Caco-2 (cell line): ENCODE data around the gene AGBL2. TPM values are rescaled to one million over a fixed set of nuclear protein-coding genes. Genes with fewer than 3 reads are reported as not detected.

ENCODE experiments used
- BruUV-seq: library from RNA; stranded (reverse); fragments of 400-500 nt; replicated peaks from 2 replicates; lab custom pipeline; 2021; lab: Mats Ljungman, UMichigan
- CTCF ChIA-PET: fragments of 300-600 bp; sonication (Branson Sonifier 250); formaldehyde crosslinking; loops from one replicate; lab custom pipeline; 2022; ENCODE audit warnings: antibody characterized with exemption; lab: Charles Lee
- POLR2A ChIA-PET: fragments of 300-600 bp; sonication (Branson Sonifier 250); formaldehyde crosslinking; loops from one replicate; lab custom pipeline; 2022; ENCODE audit warnings: antibody characterized with exemption; lab: Charles Lee
- DNase-seq, 2 experiments: peaks; one replicate each; pipeline versions ENCODE4 v3.0.0 to v3.0.0-alpha.2; 2020 to 2022
- H3K27me3 ChIP-seq: replicated peaks from 2 replicates; pipeline ENCODE4 v1.6.0; 2011; ENCODE audit warnings: low read length; ENCODE audit not compliant: control insufficient read depth, insufficient read depth
- H3K36me3 ChIP-seq: 2 replicates; pipeline ENCODE4 v1.5.1; 2011; ENCODE audit warnings: low read length; ENCODE audit not compliant: control insufficient read depth, insufficient read depth
- H3K4me1 ChIP-seq: fragments of 250-450 bp; sonication (Bioruptor Pico); 2 replicates; pipeline ENCODE4 v1.5.1; 2020; ENCODE audit warnings: mild to moderate bottlenecking
- H3K4me3 ChIP-seq: 2 replicates; pipeline ENCODE4 v1.5.1; 2011; ENCODE audit warnings: low read depth, mild to moderate bottlenecking, control low read depth, low read length
- H3K9me3 ChIP-seq: fragments of 250-450 bp; sonication (Bioruptor Pico); 2 replicates; pipeline ENCODE4 v1.5.1; 2020; ENCODE audit warnings: mild to moderate bottlenecking, moderate library complexity
- H3K27ac Mint-ChIP-seq: one replicate; pipeline ENCODE4 v1.8.0; 2022; ENCODE audit warnings: mixed read lengths; ENCODE audit not compliant: unreplicated experiment
- H3K27me3 Mint-ChIP-seq: one replicate; pipeline ENCODE4 v1.8.0; 2022; ENCODE audit warnings: mixed read lengths; ENCODE audit not compliant: insufficient read depth, unreplicated experiment
- H3K36me3 Mint-ChIP-seq: one replicate; pipeline ENCODE4 v1.8.0; 2022; ENCODE audit warnings: mild to moderate bottlenecking, mixed read lengths; ENCODE audit not compliant: insufficient read depth, unreplicated experiment
- H3K4me1 Mint-ChIP-seq: one replicate; pipeline ENCODE4 v1.8.0; 2022; ENCODE audit warnings: low read depth, mixed read lengths; ENCODE audit not compliant: unreplicated experiment
- H3K4me3 Mint-ChIP-seq: one replicate; pipeline ENCODE4 v1.8.0; 2022; ENCODE audit warnings: mild to moderate bottlenecking, moderate library complexity, mixed read lengths; ENCODE audit not compliant: unreplicated experiment
- H3K9me3 Mint-ChIP-seq: one replicate; pipeline ENCODE4 v1.8.0; 2022; ENCODE audit warnings: mixed read lengths; ENCODE audit not compliant: unreplicated experiment
- CTCF ChIP-seq, 2 experiments: fragments of 200-600 bp in 1 of 2; IDR thresholded peaks; 1 replicate in 1 of 2; 2 replicates in 1 of 2; pipeline versions ENCODE4 v1.5.1 to v1.8.0; 2011 to 2022; ENCODE audit warnings: antibody characterized with exemption in 1 of 2, control low read depth in 1 of 2, inconsistent platforms in 1 of 2, low read depth in 1 of 2, low read length in 1 of 2, mild to moderate bottlenecking in 1 of 2, moderate library complexity in 1 of 2; ENCODE audit not compliant: insufficient read depth in 1 of 2, severe bottlenecking in 1 of 2, unreplicated experiment in 1 of 2
- intact Hi-C: fragments of 100-400 bp; cut with micrococcal nuclease; formaldehyde crosslinking; loops from one replicate; pipeline ENCODE4 v1.10.0; 2022; ENCODE audit not compliant: unreplicated experiment
- total RNA-seq: library from RNA; stranded (reverse); gene quantifications from 2 replicates; pipeline ENCODE4 v1.2.3, GENCODE V29; 2022

Gene AGBL2
- total RNA-seq, 1 experiment from 2014 or later = 2.9 TPM

DNA sequence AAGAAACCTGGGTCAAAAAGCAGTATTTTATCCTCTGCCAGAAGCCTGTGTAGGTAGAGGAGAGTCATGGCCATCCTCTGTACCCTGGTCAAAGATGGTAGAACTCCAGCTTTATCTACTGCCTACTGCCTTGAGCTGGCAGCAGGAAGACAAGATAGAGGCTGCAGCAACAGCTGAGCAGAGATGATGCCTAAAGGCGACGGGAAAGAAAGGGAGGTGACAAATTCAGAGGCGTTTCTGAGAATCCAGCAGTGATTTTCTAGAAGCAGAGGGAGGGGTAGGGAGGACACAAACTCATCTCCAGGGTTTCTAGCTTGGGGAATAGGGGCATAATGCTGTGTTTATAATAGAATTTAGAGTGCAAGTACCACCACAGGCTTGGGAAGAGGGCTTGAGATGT, 105.5 kb downstream of the AGBL2 start:
- POLR2A ChIA-PET = interaction anchor here (0.6 kb wide), 1 partner anchor 102 kb away, joined by 7 read pairs; no protein-coding TSS in a partner anchor
- H3K27me3 ChIP-seq = no peaks in the 10 kb centered on the region
- no peak for TF ChIP-seq CTCF (IDR thresholded peaks at IDR 0.05; ENCODE audit: insufficient read depth in 1 of 2, low read depth in 1 of 2, low read length in 1 of 2, severe bottlenecking in 1 of 2, unreplicated experiment in 1 of 2)
- Mint-ChIP-seq H3K9me3 (no peaks in the 10 kb centered on the region), H3K36me3 (peaks cover 15% of the 10 kb centered on the region), H3K27me3 (no peaks in the 10 kb centered on the region), H3K27ac (no peak overlapping the region), H3K4me3 (no peak overlapping the region), H3K4me1 (no peaks in the 10 kb centered on the region)
- BruUV-seq = no TSS peak
- DNase-seq = no peak
- no peaks in the 10 kb centered on the region for H3K9me3 ChIP-seq
- H3K36me3 ChIP-seq = no peaks in the 10 kb centered on the region; the same call in 1 of the 2 replicates
- intact Hi-C loops = loop anchor here (10.0 kb wide), 1 partner anchor 245 kb away; no protein-coding TSS in a partner anchor
- H3K4me3 ChIP-seq = no peak overlapping the region
- H3K4me1 ChIP-seq = no peaks in the 10 kb centered on the region
- CTCF ChIA-PET = no interaction called here

Other genes with a start within 250 kb of the AGBL2 start
- 146 and 152 TPM in 2 replicates for gene CELF1, start 162.2 kb downstream of the AGBL2 start, total RNA-seq
- 100 and 108 TPM in 2 replicates for gene PTPMT1, start 149.8 kb downstream of the AGBL2 start, total RNA-seq
- 11.9 and 12.5 TPM in 2 replicates for gene KBTBD4, start 136.4 kb downstream of the AGBL2 start, total RNA-seq
- gene NDUFS3, start 136.3 kb downstream of the AGBL2 start, total RNA-seq = 183 and 185 TPM in 2 replicates
- gene FAM180B, start 128.7 kb downstream of the AGBL2 start, total RNA-seq = not detected in 2 replicates
- gene C1QTNF4, start 121.0 kb downstream of the AGBL2 start, total RNA-seq = 0.63 and 0.75 TPM in 2 replicates
- gene MTCH2, start 72.8 kb downstream of the AGBL2 start, total RNA-seq = 165 and 167 TPM in 2 replicates
- gene FNBP4, start 52.0 kb upstream of the AGBL2 start, total RNA-seq = 104 and 112 TPM in 2 replicates
- gene NUP160, start 133.0 kb upstream of the AGBL2 start, total RNA-seq = 72.9 and 74.7 TPM in 2 replicates